ENCODE data around the gene KHSRP. TPM values are rescaled to one million over a fixed set of nuclear protein-coding genes. Genes with fewer than 3 reads are reported as not detected.

Gene KHSRP
- total and polyA plus RNA-seq, 7 donors = 101 to 174 (median 150) TPM

GRCh38 chr19:6425732-6426620 lies 1.4 kb upstream of the KHSRP start:
- intact Hi-C loops (cut with DNase I) = loop anchor here in 1 of 2 donors (10.0 kb wide), 1 partner anchor 211 kb away; no protein-coding TSS in a partner anchor
- no peak for ATAC-seq
- TF ChIP-seq, protein P1, sequence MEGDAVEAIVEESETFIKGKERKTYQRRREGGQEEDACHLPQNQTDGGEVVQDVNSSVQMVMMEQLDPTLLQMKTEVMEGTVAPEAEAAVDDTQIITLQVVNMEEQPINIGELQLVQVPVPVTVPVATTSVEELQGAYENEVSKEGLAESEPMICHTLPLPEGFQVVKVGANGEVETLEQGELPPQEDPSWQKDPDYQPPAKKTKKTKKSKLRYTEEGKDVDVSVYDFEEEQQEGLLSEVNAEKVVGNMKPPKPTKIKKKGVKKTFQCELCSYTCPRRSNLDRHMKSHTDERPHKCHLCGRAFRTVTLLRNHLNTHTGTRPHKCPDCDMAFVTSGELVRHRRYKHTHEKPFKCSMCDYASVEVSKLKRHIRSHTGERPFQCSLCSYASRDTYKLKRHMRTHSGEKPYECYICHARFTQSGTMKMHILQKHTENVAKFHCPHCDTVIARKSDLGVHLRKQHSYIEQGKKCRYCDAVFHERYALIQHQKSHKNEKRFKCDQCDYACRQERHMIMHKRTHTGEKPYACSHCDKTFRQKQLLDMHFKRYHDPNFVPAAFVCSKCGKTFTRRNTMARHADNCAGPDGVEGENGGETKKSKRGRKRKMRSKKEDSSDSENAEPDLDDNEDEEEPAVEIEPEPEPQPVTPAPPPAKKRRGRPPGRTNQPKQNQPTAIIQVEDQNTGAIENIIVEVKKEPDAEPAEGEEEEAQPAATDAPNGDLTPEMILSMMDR (IDR thresholded peaks at IDR 0.05) = no peak
- Histone ChIP-seq H3K27me3 (ENCODE audit: insufficient read depth in 3 of 3, low read length in 2 of 3) (peaks cover 0 to 4% (median 0%) of the 10 kb centered on the region in 3 donors), H3K4me3 (peak overlapping the region; percentile 93), H3K9me3 (no peaks in the 10 kb centered on the region), H3K27ac (peak overlapping the region; percentile 86), H3K4me1 (peaks cover 16% of the 10 kb centered on the region), H3K36me3 (ENCODE audit: insufficient read depth in 1 of 2, low read depth in 1 of 2) (peaks cover 0 to 14% of the 10 kb centered on the region in 2 donors)
- WGBS, 3 donors = 87 to 89% (median 88%) methylated on average over 21 of the region's 21 CpGs
- no peak for DNase-seq

GRCh38 chr19:6424939-6425731 lies 524 bp upstream of the KHSRP start:
- peak; percentile 93 to 95 (median 94) for ATAC-seq
- WGBS, 3 donors = 2 to 5% (median 4%) methylated on average over 43 of the region's 43 CpGs
- intact Hi-C loops (cut with DNase I) = loop anchor here (5.0 to 10.0 kb wide), 2 partner anchors 48 to 210 kb away; partner anchors contain the start of gene PSPN (in 2 of the 2)
- H3K36me3 ChIP-seq (ENCODE audit: insufficient read depth in 1 of 2, low read depth in 1 of 2) = peaks cover 0 to 22% of the 10 kb centered on the region in 2 donors
- TF ChIP-seq, protein P1 (IDR thresholded peaks at IDR 0.05) = no peak
- H3K4me1 ChIP-seq = peaks cover 16% of the 10 kb centered on the region
- peak overlapping the region; percentile 86 for H3K27ac ChIP-seq
- peak; percentile 94 to 100 for DNase-seq
- H3K27me3 ChIP-seq (ENCODE audit: insufficient read depth in 3 of 3, low read length in 2 of 3) = peaks cover 0 to 4% (median 0%) of the 10 kb centered on the region in 3 donors
- peak overlapping the region; percentile 93 for H3K4me3 ChIP-seq
- H3K9me3 ChIP-seq = no peaks in the 10 kb centered on the region

GRCh38 chr19:6423499-6424194 lies 964 bp downstream of the KHSRP start:
- peak overlapping the region; percentile 71 for H3K27ac ChIP-seq
- TF ChIP-seq, protein P1 (IDR thresholded peaks at IDR 0.05) = no peak
- peak overlapping the region; percentile 93 for H3K4me3 ChIP-seq
- no peaks in the 10 kb centered on the region for H3K27me3 ChIP-seq (ENCODE audit: insufficient read depth in 3 of 3, low read length in 2 of 3)
- H3K9me3 ChIP-seq = no peaks in the 10 kb centered on the region
- WGBS, 3 donors = 1 to 4% (median 4%) methylated on average over 18 to 20 of the region's 20 CpGs
- intact Hi-C loops (cut with DNase I) = loop anchor here (5.0 to 10.0 kb wide), 2 partner anchors 46 to 209 kb away; partner anchors contain the start of gene PSPN (in 2 of the 2)
- peaks cover 0 to 37% of the 10 kb centered on the region in 2 donors for H3K36me3 ChIP-seq (ENCODE audit: insufficient read depth in 1 of 2, low read depth in 1 of 2)
- ATAC-seq = no peak
- no peak for DNase-seq
- H3K4me1 ChIP-seq = peaks cover 16% of the 10 kb centered on the region

All from psoas muscle (tissue), 8 donors.